Left lung (tissue), 10 donors: Measurements from ENCODE around the gene SBSN. TPM values are rescaled to one million over a fixed set of nuclear protein-coding genes. Genes with fewer than 3 reads are reported as not detected.

ENCODE experiments used
- ATAC-seq: fragments of 200-7000 bp; cut with Tn5 transposase; one replicate; pipeline ENCODE4 v1.9.1; 2020; ENCODE audit warnings: moderate library complexity
- DNase-seq, 4 donors: peaks; one replicate each; pipeline ENCODE4 v3.0.0-alpha.2; 2013 to 2020
- H3K27ac ChIP-seq, 2 donors: fragments of 200-600 bp; sonication (generic) in 1 of 2; one replicate each; pipeline versions ENCODE4 v1.5.0 to v1.8.0; 2020 to 2021
- H3K27me3 ChIP-seq, 2 donors: fragments of 200-600 bp; sonication (generic) in 1 of 2; one replicate each; pipeline versions ENCODE4 v1.5.0 to v1.8.0; 2020 to 2021
- H3K36me3 ChIP-seq, 2 donors: fragments of 200-600 bp; sonication (generic) in 1 of 2; one replicate each; pipeline versions ENCODE4 v1.5.0 to v1.8.0; 2020 to 2021
- H3K4me1 ChIP-seq, 2 donors: fragments of 200-600 bp; one replicate each; pipeline ENCODE4 v1.8.0; 2021
- H3K4me3 ChIP-seq, 2 donors: fragments of 200-600 bp; sonication (generic) in 1 of 2; one replicate each; pipeline versions ENCODE4 v1.5.0 to v1.8.0; 2020 to 2021; ENCODE audit warnings: mild to moderate bottlenecking in 1 of 2
- H3K9me3 ChIP-seq, 2 donors: fragments of 200-600 bp; sonication (generic) in 1 of 2; one replicate each; pipeline versions ENCODE4 v1.5.0 to v1.8.0; 2020 to 2021
- CTCF ChIP-seq, 2 donors: fragments of 200-600 bp; sonication (generic) in 1 of 2; IDR thresholded peaks; one replicate each; pipeline versions ENCODE4 v1.5.0 to v1.8.0; 2021; ENCODE audit warnings: antibody characterized with exemption in 2 of 2
- intact Hi-C, 2 donors: fragments of 100-400 bp; cut with DNase I; formaldehyde crosslinking; loops; one replicate each; pipeline versions ENCODE4 v1.11.2 to v1.14.2; 2022
- polyA plus RNA-seq, 6 donors: library from polyadenylated mRNA; unstranded; fragments of 120-200 nt; gene quantifications; one replicate each; pipeline ENCODE4 v1.2.1, GENCODE V29; 2013; ENCODE audit not compliant: insufficient read length in 6 of 6
- total RNA-seq, 2 donors: library from RNA; stranded (reverse); fragmentation: NEBNext Ultra II Directional; extraction: Animal tissue kit (Norgen Biotek cat#: 25700); gene quantifications; one replicate each; pipeline ENCODE4 v1.2.1, GENCODE V29; 2021
- donor health status: DM: no; HTN: yes; CAD: no.
- donor health status: DM: no; HTN: no; CAD: no.

The SBSN gene
- total and polyA plus RNA-seq, 8 donors, result 0.09 to 0.20 (median 0.11) TPM; not detected in 5

- ATAC-seq (no peak), DNase-seq (peak in 1 of 4 donors; percentile 42)
- no peak overlapping the region for H3K27ac ChIP-seq
- peaks cover 0 to 8% of the 10 kb centered on the region in 2 donors for H3K4me1 ChIP-seq
- H3K27me3 ChIP-seq, result peaks cover 13 to 79% of the 10 kb centered on the region in 2 donors
- H3K9me3 ChIP-seq, result no peaks in the 10 kb centered on the region
- peak overlapping the region; percentile 15 to 34 for H3K4me3 ChIP-seq
- intact Hi-C loops, result no loop called here
- no peaks in the 10 kb centered on the region for H3K36me3 ChIP-seq
- no peak for TF ChIP-seq CTCF (IDR thresholded peaks at IDR 0.05)
These were observed 30.5 kb upstream of the SBSN start for GRCh38 chr19:35558400-35559280.

- peak; percentile 85 for ATAC-seq
- H3K27ac ChIP-seq, result no peak overlapping the region
- H3K4me3 ChIP-seq, result peak overlapping the region; percentile 15 to 34
- H3K36me3 ChIP-seq, result no peaks in the 10 kb centered on the region
- intact Hi-C loops, result no loop called here
- peaks cover 0 to 8% of the 10 kb centered on the region in 2 donors for H3K4me1 ChIP-seq
- peaks cover 13 to 71% of the 10 kb centered on the region in 2 donors for H3K27me3 ChIP-seq
- DNase-seq, result peak in 3 of 4 donors; percentile 7 to 91 (median 60)
- H3K9me3 ChIP-seq, result no peaks in the 10 kb centered on the region
- no peak for TF ChIP-seq CTCF (IDR thresholded peaks at IDR 0.05)
These were observed 29.7 kb upstream of the SBSN start for GRCh38 chr19:35557539-35558399.

- no peak for DNase-seq
- Histone ChIP-seq H3K27me3 (peaks cover 13 to 65% of the 10 kb centered on the region in 2 donors), H3K4me1 (peaks cover 0 to 8% of the 10 kb centered on the region in 2 donors), H3K4me3 (no peak overlapping the region), H3K27ac (no peak overlapping the region), H3K9me3 (no peaks in the 10 kb centered on the region), H3K36me3 (no peaks in the 10 kb centered on the region)
- ATAC-seq, result no peak
- intact Hi-C loops, result no loop called here
- TF ChIP-seq CTCF (IDR thresholded peaks at IDR 0.05), result no peak
These were observed 28.9 kb upstream of the SBSN start for GRCh38 chr19:35556846-35557538.

- TF ChIP-seq CTCF (IDR thresholded peaks at IDR 0.05), result no peak
- intact Hi-C loops, result no loop called here
- no peak overlapping the region for H3K27ac ChIP-seq
These were observed 28.0 kb upstream of the SBSN start for GRCh38 chr19:35556025-35556590.

More at GRCh38 chr19:35556025-35556590, 28.0 kb upstream of the SBSN start:
- H3K4me3 ChIP-seq, result no peak overlapping the region
- H3K4me1 ChIP-seq, result peaks cover 0 to 8% of the 10 kb centered on the region in 2 donors
- ATAC-seq (no peak), DNase-seq (no peak)
- H3K9me3 ChIP-seq, result no peaks in the 10 kb centered on the region
- peaks cover 0 to 3% of the 10 kb centered on the region in 2 donors for H3K36me3 ChIP-seq
- H3K27me3 ChIP-seq, result peaks cover 13 to 56% of the 10 kb centered on the region in 2 donors
